SK-N-SH (cell line): ENCODE data around the gene ENOX1. TPM values are rescaled to one million over a fixed set of nuclear protein-coding genes. Genes with fewer than 3 reads are reported as not detected.
A peak's percentile ranks its signal among the peaks of the same experiment; 100 is the strongest.

ENCODE experiments used
- CTCF ChIA-PET: fragments of 300-600, 350-600 bp; formaldehyde crosslinking; extraction: SDS; loops from one replicate; lab custom pipeline; 2021; lab: Yijun Ruan, JAX
- POLR2A ChIA-PET: fragments of 350-600 bp; sonication (Branson Sonifier 250); formaldehyde crosslinking; extraction: SDS; loops from one replicate; lab custom pipeline; 2020; ENCODE audit warnings: antibody characterized with exemption, inconsistent platforms; lab: Yijun Ruan, JAX
- DNase-seq: peaks from one replicate; pipeline ENCODE4 v3.0.0; 2012
- H2AFZ ChIP-seq: fragments of 200-600 bp; sonication (generic); 2 replicates; pipeline ENCODE4 v1.8.1; 2016; ENCODE audit warnings: antibody characterized with exemption, mild to moderate bottlenecking, low read depth
- H3F3A ChIP-seq: fragments of 200-600 bp; sonication (generic); replicated peaks from 2 replicates; pipeline ENCODE3; 2016; ENCODE audit warnings: antibody characterized with exemption, mild to moderate bottlenecking; ENCODE audit not compliant: insufficient read depth
- H3K27ac ChIP-seq, 2 experiments: fragments of 200-500 bp in 1 of 2; fragments of 200-600 bp in 1 of 2; sonication (Bioruptor generic) in 1 of 2; sonication (generic), shearing (Covaris generic) in 1 of 2; 2 replicates each; pipeline versions ENCODE4 v1.5.1 to v1.6.1; 2014 to 2016; ENCODE audit warnings: low read depth in 2 of 2, inconsistent platforms in 1 of 2, low read length in 1 of 2, mild to moderate bottlenecking in 1 of 2, mixed read lengths in 1 of 2
- H3K27me3 ChIP-seq: fragments of 200-600 bp; sonication (generic), shearing (Covaris generic); 2 replicates; pipeline ENCODE4 v1.6.1; 2016; ENCODE audit warnings: mixed run types; ENCODE audit not compliant: insufficient read depth
- H3K36me3 ChIP-seq, 2 experiments: fragments of 200-500 bp in 1 of 2; fragments of 200-600 bp in 1 of 2; sonication (Bioruptor generic) in 1 of 2; sonication (generic) in 1 of 2; replicated peaks in 1 of 2; 2 replicates each; pipeline versions ENCODE3 to v1.5.1; 2014 to 2016; ENCODE audit warnings: low read length in 1 of 2, mild to moderate bottlenecking in 1 of 2; ENCODE audit not compliant: insufficient read depth in 2 of 2, control insufficient read depth in 1 of 2
- H3K4me1 ChIP-seq, 2 experiments: fragments of 200-500 bp in 1 of 2; fragments of 200-600 bp in 1 of 2; sonication (Bioruptor generic) in 1 of 2; sonication (generic), shearing (Covaris generic) in 1 of 2; 2 replicates each; pipeline versions ENCODE4 v1.5.1 to v1.6.1; 2014 to 2016; ENCODE audit warnings: low read depth in 1 of 2, low read length in 1 of 2, mixed run types in 1 of 2; ENCODE audit not compliant: insufficient read depth in 2 of 2, control insufficient read depth in 1 of 2
- H3K4me2 ChIP-seq: fragments of 200-600 bp; sonication (generic), shearing (Covaris generic); 2 replicates; pipeline ENCODE4 v1.6.1; 2017; ENCODE audit warnings: mixed run types
- H3K4me3 ChIP-seq, 2 experiments: fragments of 200-500 bp in 1 of 2; fragments of 200-600 bp in 1 of 2; sonication (Bioruptor generic) in 1 of 2; sonication (generic), shearing (Covaris generic) in 1 of 2; 2 replicates each; pipeline versions ENCODE4 v1.5.1 to v1.8.1; 2014 to 2016; ENCODE audit warnings: low read depth in 2 of 2, inconsistent platforms in 1 of 2, low read length in 1 of 2, mild to moderate bottlenecking in 1 of 2, mixed read lengths in 1 of 2, moderate library complexity in 1 of 2
- H3K79me2 ChIP-seq: fragments of 200-600 bp; sonication (generic); 2 replicates; pipeline ENCODE4 v1.8.1; 2017; ENCODE audit warnings: mild to moderate bottlenecking; ENCODE audit not compliant: insufficient read depth
- H3K9ac ChIP-seq: fragments of 200-600 bp; sonication (generic); 2 replicates; pipeline ENCODE4 v1.6.1; 2017; ENCODE audit warnings: mixed run types
- H3K9me2 ChIP-seq: fragments of 200-600 bp; sonication (generic); 2 replicates; pipeline ENCODE4 v1.6.1; 2017; ENCODE audit warnings: mixed run types
- H3K9me3 ChIP-seq: fragments of 200-600 bp; sonication (generic); 2 replicates; pipeline ENCODE4 v1.6.1; 2017; ENCODE audit warnings: mixed run types, mild to moderate bottlenecking, moderate library complexity
- H4K20me1 ChIP-seq: fragments of 200-600 bp; sonication (generic); 2 replicates; pipeline ENCODE4 v1.6.1; 2017; ENCODE audit warnings: mild to moderate bottlenecking, mixed run types; ENCODE audit not compliant: insufficient read depth
- ELF1 ChIP-seq: IDR thresholded peaks from 2 replicates; pipeline ENCODE4 v1.4.0; 2012
- EP300 ChIP-seq, 2 experiments: IDR thresholded peaks; 2 replicates each; pipeline versions ENCODE4 v1.4.0 to v1.6.1; 2012; ENCODE audit warnings: borderline replicate concordance in 1 of 2, low read depth in 1 of 2, low read length in 1 of 2
- EZH2phosphoT487 ChIP-seq: fragments of 200-600 bp; sonication (generic); IDR thresholded peaks from 2 replicates; pipeline ENCODE4 v1.6.1; 2017; ENCODE audit warnings: low read depth, mixed run types, mild to moderate bottlenecking, antibody characterized with exemption, moderate library complexity, borderline replicate concordance
- FOXM1 ChIP-seq: IDR thresholded peaks from 2 replicates; pipeline ENCODE4 v1.4.0; 2012; ENCODE audit warnings: low read depth, mild to moderate bottlenecking
- MEF2A ChIP-seq: IDR thresholded peaks from 2 replicates; pipeline ENCODE4 v1.4.0; 2012; ENCODE audit warnings: low read depth, borderline replicate concordance
- MXI1 ChIP-seq: IDR thresholded peaks from 2 replicates; pipeline ENCODE4 v1.6.1; 2012; ENCODE audit warnings: mild to moderate bottlenecking, low read depth, low read length, improper control_type of control experiment
- NFIC ChIP-seq: IDR thresholded peaks from 2 replicates; pipeline ENCODE4 v1.4.0; 2012; ENCODE audit warnings: borderline replicate concordance
- NRF1 ChIP-seq: IDR thresholded peaks from 2 replicates; pipeline ENCODE4 v1.6.1; 2012; ENCODE audit warnings: low read depth, mild to moderate bottlenecking, low read length
- POLR2AphosphoS5 ChIP-seq: IDR thresholded peaks from 2 replicates; pipeline ENCODE4 v1.6.1; 2012; ENCODE audit warnings: low read depth, low read length
- RCOR1 ChIP-seq: fragments of 150-350 bp; IDR thresholded peaks from 2 replicates; pipeline ENCODE4 v1.6.1; 2017; ENCODE audit warnings: antibody characterized with exemption, low read length
- RFX5 ChIP-seq: IDR thresholded peaks from 2 replicates; pipeline ENCODE4 v1.6.1; 2012; ENCODE audit warnings: mild to moderate bottlenecking, improper control_type of control experiment, low read length
- SIN3A ChIP-seq: IDR thresholded peaks from 2 replicates; pipeline ENCODE4 v1.6.1; 2012; ENCODE audit warnings: low read depth, mild to moderate bottlenecking, low read length, moderate library complexity, borderline replicate concordance
- TAF1 ChIP-seq: IDR thresholded peaks from 2 replicates; pipeline ENCODE4 v1.6.1; 2012; ENCODE audit warnings: low read depth, mild to moderate bottlenecking, low read length, moderate library complexity, borderline replicate concordance
- TEAD4 ChIP-seq: IDR thresholded peaks from 2 replicates; pipeline ENCODE4 v1.4.0; 2012; ENCODE audit warnings: mild to moderate bottlenecking, borderline replicate concordance; ENCODE audit not compliant: insufficient read depth
- WGBS: methylation state at CpG from one replicate; pipeline ENCODE4 v1.1.6; 2017; ENCODE audit warnings: low lambda C conversion rate; 5-methylcytosine and 5-hydroxymethylcytosine counted together
- polyA plus RNA-seq, 3 experiments: library from polyadenylated mRNA; depleted of rRNA; stranded (reverse); fragments of >200 nt; gene quantifications; 2 replicates each; pipeline ENCODE4 v1.2.3, GENCODE V29; 2012
- TF ChIP-seq, protein P1 (sequence below): IDR thresholded peaks from 2 replicates; pipeline ENCODE4 v1.4.0; 2012; ENCODE audit warnings: low read depth
- TF ChIP-seq, protein P2 (sequence below): fragments of 200-600 bp; sonication (generic); IDR thresholded peaks from 2 replicates; pipeline ENCODE4 v1.6.1; 2017; ENCODE audit warnings: antibody characterized with exemption, mild to moderate bottlenecking, moderate library complexity
- TF ChIP-seq, protein P3 (sequence below): fragments of 150-350 bp; IDR thresholded peaks from 2 replicates; pipeline ENCODE4 v1.6.1; 2017; ENCODE audit warnings: antibody characterized with exemption, low read length, low read depth, borderline replicate concordance
- TF ChIP-seq, protein P4 (sequence below): IDR thresholded peaks from 2 replicates; pipeline ENCODE4; 2012
- TF ChIP-seq, protein P5 (sequence below): IDR thresholded peaks from 2 replicates; pipeline ENCODE4 v1.4.0; 2012; ENCODE audit warnings: low read depth, borderline replicate concordance
- TF ChIP-seq, protein P6 (sequence below): fragments of 150-350 bp; IDR thresholded peaks from 2 replicates; pipeline ENCODE4 v1.6.1; 2016; ENCODE audit warnings: mild to moderate bottlenecking, low read depth, low read length

The ENOX1 gene
- polyA plus RNA-seq, 1 of the 3 experiments (the other 2 are of a cell fraction): 5.8 TPM

DNA sequence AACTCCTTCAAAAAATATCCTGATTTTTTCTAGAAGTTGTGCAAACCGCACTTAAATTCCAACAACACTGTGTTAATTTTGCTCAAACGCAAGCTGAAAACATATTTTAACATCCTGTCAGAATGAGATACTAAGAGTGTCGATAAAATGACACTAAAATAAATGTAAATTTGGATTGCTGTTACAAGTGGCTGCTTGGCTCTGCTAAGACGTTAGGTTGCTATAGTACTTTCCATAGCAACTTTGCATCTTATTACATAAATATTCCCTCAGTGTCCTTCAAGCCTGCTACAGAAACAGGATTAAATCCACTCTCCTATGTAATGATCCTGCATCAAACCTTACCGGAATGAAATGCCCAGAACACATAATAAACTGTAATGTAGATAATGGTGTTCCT, 471.2 kb downstream of the ENOX1 start:
- CTCF ChIA-PET: interaction anchor here (1.9 kb wide), 1 partner anchor 13 kb away, joined by 8 read pairs; no protein-coding TSS in a partner anchor

DNA sequence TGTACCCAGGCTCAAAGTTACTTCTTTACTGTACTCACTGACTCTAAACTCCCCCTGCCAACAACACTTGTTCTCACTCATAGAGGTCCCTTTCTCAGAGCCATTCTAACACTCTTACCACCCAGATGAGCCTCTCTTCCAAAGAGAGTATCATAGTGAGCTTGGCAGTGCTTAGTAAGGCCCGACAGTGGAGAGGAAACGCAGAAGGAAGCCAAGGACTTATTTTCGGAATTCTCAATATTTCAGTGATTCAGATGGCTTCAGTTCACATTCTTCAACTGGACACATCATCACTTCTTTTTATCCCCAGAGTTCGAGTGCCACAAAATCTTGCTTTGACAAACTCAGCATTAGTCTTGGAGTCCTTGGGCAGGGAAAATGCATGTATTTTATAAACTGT, 477.5 kb downstream of the ENOX1 start:
- Histone ChIP-seq H3K4me1 (peaks cover 16 to 34% of the 10 kb centered on the region in 2 experiments), H3F3A (peaks cover 8% of the 10 kb centered on the region), H3K4me3 (no peak overlapping the region), H3K36me3 (no peaks in the 10 kb centered on the region), H3K27ac (peak overlapping the region in 1 of 2 experiments; percentile 7; a peak in 1 of 4 replicates), H3K4me2 (no peak overlapping the region), H3K27me3 (no peaks in the 10 kb centered on the region), H3K9ac (no peak overlapping the region), H3K9me3 (no peaks in the 10 kb centered on the region), H3K9me2 (no peaks in the 10 kb centered on the region), H4K20me1 (no peaks in the 10 kb centered on the region), H2AFZ (no peak overlapping the region), H3K79me2 (no peaks in the 10 kb centered on the region)
- POLR2A ChIA-PET: no interaction called here
- CTCF ChIA-PET: interaction anchor here (1.2 kb wide), 1 partner anchor 495 kb away, joined by 3 read pairs; no protein-coding TSS in a partner anchor
- 54% methylated on average over 4 of the region's 4 CpGs for WGBS
- no peak for DNase-seq
- TF ChIP-seq MXI1: no peak
- TF ChIP-seq EZH2phosphoT487: no peak
- no peak for TF ChIP-seq RFX5
- TF ChIP-seq RCOR1: no peak
- TF ChIP-seq MEF2A: no peak
- TF ChIP-seq NFIC: no peak
- TF ChIP-seq, protein P1, sequence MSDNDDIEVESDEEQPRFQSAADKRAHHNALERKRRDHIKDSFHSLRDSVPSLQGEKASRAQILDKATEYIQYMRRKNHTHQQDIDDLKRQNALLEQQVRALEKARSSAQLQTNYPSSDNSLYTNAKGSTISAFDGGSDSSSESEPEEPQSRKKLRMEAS: no peak
- no peak for TF ChIP-seq ELF1
- TF ChIP-seq, protein P2, sequence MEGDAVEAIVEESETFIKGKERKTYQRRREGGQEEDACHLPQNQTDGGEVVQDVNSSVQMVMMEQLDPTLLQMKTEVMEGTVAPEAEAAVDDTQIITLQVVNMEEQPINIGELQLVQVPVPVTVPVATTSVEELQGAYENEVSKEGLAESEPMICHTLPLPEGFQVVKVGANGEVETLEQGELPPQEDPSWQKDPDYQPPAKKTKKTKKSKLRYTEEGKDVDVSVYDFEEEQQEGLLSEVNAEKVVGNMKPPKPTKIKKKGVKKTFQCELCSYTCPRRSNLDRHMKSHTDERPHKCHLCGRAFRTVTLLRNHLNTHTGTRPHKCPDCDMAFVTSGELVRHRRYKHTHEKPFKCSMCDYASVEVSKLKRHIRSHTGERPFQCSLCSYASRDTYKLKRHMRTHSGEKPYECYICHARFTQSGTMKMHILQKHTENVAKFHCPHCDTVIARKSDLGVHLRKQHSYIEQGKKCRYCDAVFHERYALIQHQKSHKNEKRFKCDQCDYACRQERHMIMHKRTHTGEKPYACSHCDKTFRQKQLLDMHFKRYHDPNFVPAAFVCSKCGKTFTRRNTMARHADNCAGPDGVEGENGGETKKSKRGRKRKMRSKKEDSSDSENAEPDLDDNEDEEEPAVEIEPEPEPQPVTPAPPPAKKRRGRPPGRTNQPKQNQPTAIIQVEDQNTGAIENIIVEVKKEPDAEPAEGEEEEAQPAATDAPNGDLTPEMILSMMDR: no peak
- no peak for TF ChIP-seq NRF1
- TF ChIP-seq FOXM1: no peak
- no peak for TF ChIP-seq POLR2AphosphoS5
- TF ChIP-seq, protein P3, sequence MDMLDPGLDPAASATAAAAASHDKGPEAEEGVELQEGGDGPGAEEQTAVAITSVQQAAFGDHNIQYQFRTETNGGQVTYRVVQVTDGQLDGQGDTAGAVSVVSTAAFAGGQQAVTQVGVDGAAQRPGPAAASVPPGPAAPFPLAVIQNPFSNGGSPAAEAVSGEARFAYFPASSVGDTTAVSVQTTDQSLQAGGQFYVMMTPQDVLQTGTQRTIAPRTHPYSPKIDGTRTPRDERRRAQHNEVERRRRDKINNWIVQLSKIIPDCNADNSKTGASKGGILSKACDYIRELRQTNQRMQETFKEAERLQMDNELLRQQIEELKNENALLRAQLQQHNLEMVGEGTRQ: no peak
- no peak for TF ChIP-seq EP300 (IDR thresholded peaks at IDR 0.05; ENCODE audit: borderline replicate concordance in 1 of 2, low read depth in 1 of 2, low read length in 1 of 2)

More for the DNA sequence above, 471.2 kb downstream of the ENOX1 start:
- Histone ChIP-seq H3K27ac (no peak overlapping the region), H3K4me1 (peaks cover 12 to 14% of the 10 kb centered on the region in 2 experiments; a peak in 3 of 4 replicates), H3K4me2 (no peak overlapping the region), H3K9me3 (no peaks in the 10 kb centered on the region), H3K36me3 (no peaks in the 10 kb centered on the region), H3F3A (no peaks in the 10 kb centered on the region), H3K79me2 (no peaks in the 10 kb centered on the region), H2AFZ (no peak overlapping the region), H3K9ac (no peak overlapping the region), H4K20me1 (no peaks in the 10 kb centered on the region), H3K4me3 (no peak overlapping the region), H3K27me3 (no peaks in the 10 kb centered on the region), H3K9me2 (no peaks in the 10 kb centered on the region)
- no peak for DNase-seq
- POLR2A ChIA-PET: no interaction called here
- WGBS: 97% methylated on average over 5 of the region's 5 CpGs
- TF ChIP-seq, protein P4, sequence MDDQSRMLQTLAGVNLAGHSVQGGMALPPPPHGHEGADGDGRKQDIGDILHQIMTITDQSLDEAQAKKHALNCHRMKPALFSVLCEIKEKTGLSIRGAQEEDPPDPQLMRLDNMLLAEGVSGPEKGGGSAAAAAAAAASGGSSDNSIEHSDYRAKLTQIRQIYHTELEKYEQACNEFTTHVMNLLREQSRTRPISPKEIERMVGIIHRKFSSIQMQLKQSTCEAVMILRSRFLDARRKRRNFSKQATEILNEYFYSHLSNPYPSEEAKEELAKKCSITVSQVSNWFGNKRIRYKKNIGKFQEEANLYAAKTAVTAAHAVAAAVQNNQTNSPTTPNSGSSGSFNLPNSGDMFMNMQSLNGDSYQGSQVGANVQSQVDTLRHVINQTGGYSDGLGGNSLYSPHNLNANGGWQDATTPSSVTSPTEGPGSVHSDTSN: no peak
- no peak for TF ChIP-seq TEAD4
- no peak for TF ChIP-seq SIN3A
- TF ChIP-seq, protein P5, sequence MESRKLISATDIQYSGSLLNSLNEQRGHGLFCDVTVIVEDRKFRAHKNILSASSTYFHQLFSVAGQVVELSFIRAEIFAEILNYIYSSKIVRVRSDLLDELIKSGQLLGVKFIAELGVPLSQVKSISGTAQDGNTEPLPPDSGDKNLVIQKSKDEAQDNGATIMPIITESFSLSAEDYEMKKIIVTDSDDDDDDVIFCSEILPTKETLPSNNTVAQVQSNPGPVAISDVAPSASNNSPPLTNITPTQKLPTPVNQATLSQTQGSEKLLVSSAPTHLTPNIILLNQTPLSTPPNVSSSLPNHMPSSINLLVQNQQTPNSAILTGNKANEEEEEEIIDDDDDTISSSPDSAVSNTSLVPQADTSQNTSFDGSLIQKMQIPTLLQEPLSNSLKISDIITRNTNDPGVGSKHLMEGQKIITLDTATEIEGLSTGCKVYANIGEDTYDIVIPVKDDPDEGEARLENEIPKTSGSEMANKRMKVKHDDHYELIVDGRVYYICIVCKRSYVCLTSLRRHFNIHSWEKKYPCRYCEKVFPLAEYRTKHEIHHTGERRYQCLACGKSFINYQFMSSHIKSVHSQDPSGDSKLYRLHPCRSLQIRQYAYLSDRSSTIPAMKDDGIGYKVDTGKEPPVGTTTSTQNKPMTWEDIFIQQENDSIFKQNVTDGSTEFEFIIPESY: no peak
- TF ChIP-seq, protein P6, sequence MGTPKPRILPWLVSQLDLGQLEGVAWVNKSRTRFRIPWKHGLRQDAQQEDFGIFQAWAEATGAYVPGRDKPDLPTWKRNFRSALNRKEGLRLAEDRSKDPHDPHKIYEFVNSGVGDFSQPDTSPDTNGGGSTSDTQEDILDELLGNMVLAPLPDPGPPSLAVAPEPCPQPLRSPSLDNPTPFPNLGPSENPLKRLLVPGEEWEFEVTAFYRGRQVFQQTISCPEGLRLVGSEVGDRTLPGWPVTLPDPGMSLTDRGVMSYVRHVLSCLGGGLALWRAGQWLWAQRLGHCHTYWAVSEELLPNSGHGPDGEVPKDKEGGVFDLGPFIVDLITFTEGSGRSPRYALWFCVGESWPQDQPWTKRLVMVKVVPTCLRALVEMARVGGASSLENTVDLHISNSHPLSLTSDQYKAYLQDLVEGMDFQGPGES: no peak
- TF ChIP-seq TAF1: no peak
